Dermis blood vessel endothelial cell (primary cell): Measurements from ENCODE around the gene CUL4A. TPM values are rescaled to one million over a fixed set of nuclear protein-coding genes. Genes with fewer than 3 reads are reported as not detected.
A peak's percentile ranks its signal among the peaks of the same experiment; 100 is the strongest.
"Not testable (repeated sequence)": the region's sequence is repeated elsewhere in the genome, so short reads cannot be mapped to it uniquely, and the experiment has no call there.

Experiments used
- DNase-seq: peaks from one replicate; pipeline ENCODE4 v3.0.0; 2010
- total RNA-seq: library from RNA; depleted of rRNA; stranded (reverse); fragments of >200 nt; gene quantifications from 2 replicates; pipeline ENCODE4 v1.2.3, GENCODE V29; 2014

CUL4A gene
- 148 and 193 TPM in 2 replicates for total RNA-seq

DNA sequence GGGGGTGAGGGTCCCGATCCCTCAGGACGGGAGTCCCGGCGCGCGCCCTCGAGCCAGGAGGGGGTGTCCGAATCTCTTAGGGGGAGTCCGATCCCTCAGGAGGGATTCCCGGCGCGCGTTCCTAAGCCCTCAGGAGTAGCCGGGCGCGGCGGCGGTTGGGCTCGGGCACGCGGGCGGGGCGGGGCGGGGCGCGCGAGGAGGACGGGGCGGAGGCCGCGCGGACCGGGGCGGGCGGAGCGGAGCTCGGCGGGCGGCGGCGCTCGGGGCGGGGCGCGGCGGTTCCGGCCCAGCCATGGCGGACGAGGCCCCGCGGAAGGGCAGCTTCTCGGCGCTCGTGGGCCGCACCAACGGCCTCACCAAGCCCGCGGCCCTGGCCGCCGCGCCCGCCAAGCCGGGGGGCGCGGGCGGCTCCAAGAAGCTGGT is at the start of gene CUL4A:
Gene CUL4A, plus strand, starts transcription at position 278 of the 423 bp plus-strand sequence. Its CDS starts 15 bp downstream, at position 293.
- peak; percentile 72 for DNase-seq

GRCh38 chr13:113159701-113160100 is 49.7 kb upstream of the CUL4A start:
- no peak for DNase-seq

DNA sequence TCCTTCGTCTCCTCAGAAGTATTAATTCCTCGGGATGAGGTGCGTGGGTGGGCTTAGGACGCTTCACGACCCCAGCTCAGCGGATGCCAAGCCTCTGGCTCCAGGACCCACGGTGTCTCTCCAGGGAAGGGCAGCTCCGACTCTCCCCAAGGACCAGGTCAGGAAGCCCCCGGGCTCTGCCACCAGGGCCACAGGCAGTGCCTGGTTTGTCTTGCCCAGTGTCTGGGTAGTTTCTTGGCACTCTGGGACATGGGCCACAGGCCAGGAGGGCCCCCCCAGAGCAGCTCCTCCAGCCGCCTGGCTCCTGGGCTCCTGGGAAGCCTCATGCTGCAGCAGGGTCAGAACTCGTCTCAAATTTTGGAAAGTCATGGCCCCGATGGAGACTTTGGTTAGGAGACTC is 48.4 kb upstream of the CUL4A start:
- DNase-seq: no peak

DNA sequence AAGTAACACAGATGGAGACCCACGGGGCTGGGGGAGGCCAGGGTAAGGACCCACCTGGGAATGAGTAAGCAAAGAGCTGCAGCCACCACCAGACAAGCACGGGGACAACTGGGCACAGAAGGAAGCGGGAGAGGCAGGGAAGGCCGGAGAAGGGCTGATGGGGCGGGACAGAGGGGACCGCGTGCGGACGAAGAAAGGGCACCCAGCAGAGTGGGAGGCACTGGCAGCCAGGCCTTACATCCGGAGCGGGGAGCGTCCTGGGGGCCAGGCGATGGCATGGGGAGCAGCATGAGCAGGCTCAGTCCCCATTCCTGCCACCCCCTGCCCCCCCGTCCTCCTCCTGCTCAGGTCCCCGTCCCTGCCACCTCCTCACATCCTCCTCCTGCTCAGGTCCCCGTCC is 48.0 kb upstream of the CUL4A start:
- DNase-seq: no peak

DNA sequence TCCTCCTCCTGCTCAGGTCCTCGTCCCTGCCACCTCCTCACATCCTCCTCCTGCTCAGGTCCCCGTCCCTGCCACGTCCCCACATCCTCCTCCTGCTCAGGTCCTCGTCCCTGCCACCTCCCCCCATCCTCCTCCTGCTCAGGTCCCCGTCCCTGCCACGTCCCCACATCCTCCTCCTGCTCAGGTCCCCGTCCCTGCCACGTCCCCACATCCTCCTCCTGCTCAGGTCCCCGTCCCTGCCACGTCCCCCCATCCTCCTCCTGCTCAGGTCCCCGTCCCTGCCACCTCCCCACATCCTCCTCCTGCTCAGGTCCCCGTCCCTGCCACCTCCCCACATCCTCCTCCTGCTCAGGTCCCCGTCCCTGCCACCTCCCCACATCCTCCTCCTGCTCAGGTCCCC is 47.4 kb upstream of the CUL4A start:
- DNase-seq: not testable (repeated sequence)

GRCh38 chr13:113162783-113163685 is 46.4 kb upstream of the CUL4A start:
- no peak for DNase-seq

DNA sequence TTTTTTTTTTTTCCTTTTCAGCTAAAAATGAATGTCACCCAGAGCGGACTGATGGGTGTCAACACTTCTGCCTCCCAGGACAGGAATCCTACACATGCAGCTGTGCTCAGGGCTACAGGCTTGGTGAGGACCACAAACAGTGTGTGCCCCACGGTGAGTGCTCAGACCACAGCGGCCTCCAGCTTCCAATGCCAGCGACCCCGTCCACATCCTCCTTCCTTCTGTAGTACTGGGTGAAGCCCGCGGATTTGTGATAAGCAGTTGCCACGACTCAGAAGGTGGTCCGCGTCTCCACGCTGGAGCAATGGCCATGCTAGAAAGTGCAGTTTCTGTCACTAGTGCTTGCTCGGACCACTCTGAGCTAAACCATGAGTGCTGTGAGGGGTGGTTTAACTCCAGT is 44.9 kb upstream of the CUL4A start:
- DNase-seq: no peak

- no peak for DNase-seq
Measured at GRCh38 chr13:113166266-113166665, 43.1 kb upstream of the CUL4A start.

DNA sequence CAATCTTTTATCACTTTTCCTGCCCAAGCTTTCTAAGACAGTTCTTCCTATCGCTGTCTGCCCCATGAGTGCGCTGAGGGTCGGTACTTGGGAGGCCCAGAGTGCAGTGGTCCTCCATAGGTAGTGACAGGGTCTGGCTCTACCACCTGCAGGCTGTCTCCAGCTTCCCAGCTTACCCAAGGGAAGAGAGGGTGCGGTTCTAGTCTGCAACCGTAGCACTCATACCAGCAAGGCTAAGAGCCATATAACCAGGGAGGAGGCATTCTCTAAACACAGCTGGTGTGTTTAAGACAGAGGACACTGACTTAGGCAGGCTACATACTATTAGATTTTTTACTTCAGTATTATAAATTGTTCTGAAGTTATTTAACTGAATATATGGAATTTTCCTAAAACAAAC is 42.7 kb upstream of the CUL4A start:
- no peak for DNase-seq

DNA sequence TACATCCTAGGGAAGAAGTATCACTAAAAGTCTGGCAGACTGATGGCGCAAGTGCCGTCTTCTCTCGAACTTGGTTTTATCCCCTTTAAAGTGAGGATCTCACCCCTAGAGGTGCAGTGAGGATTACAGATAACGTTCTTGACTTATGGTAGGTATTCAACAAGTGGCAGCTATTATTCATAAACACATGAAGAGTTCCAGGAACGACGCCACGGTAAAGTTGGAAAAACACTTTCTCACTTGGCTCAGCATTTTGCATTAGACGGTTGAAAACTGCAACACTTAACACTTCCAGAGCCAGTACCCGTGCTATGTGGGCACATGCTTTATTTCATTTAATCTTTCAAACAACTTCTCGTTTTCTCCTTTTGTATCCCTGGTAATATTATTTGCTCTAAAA is 42.3 kb upstream of the CUL4A start:
- DNase-seq: no peak

- DNase-seq: no peak
Measured at GRCh38 chr13:113167575-113167974, 41.8 kb upstream of the CUL4A start.

GRCh38 chr13:113168211-113168610 is 41.2 kb upstream of the CUL4A start:
- no peak for DNase-seq

DNA sequence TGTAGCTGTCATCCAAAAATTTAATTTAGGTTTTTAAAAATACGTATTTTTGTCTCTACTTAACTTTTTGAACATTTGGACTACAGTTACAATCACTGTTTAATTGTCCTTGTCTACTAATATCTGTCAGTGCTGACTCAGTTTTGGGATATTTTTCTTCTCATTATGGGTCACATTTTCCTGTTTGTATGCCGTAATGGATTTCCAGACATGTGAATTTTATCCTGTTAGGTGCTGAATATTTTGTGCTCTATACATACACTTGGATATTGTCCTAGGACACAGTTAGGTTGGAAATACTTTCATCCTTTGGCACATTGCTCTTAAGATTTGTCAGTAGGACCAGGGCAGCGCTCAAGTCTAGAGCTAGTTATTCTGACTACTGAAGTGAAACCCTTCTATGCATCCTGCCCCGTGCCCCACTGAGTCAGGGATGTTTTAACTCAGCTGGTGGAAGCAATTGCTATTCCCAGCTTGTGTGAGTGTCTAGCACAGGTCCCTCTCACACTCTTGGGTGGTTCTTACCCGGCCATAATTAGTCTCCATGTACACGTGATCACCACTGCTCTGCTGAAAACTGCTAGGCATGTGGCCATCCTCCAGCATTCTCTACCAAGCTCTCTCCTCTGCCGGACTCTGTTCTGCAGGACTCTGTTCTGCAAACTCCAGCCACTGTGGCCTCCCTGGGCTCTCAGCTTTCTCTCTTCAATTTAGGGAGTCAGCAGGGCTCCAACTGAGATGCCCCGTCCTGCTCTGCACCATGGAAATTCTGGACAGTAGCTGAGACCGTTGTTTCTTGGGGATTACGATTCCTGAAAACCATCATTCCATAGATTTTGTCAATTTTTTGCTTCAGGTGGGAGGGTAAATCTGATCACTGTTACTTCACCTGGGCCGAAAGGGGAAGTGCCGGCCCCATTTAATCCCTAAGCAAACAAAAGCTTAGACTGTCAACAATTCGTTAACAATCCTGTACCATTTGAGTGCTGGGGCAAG is 39.8 kb upstream of the CUL4A start:
- peak; percentile 49 for DNase-seq

DNA sequence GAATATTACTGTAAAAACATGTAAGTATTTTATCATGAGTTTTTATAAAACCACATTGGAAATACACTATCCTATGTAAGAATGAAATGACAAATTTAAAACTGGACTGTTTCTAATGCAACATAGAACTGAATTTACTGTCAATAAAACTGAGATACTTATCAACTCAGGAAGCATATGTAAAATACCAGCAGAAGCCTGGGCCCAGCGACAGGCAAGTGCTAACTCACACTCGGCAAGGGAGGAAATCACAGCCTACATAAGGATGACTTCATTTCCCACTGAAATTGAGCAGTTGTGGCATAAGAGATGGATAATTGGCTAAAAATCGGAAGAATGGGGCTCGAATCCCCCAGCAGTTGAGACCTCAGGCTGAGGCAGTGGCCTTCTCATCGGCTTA is 38.9 kb upstream of the CUL4A start:
- DNase-seq: peak; percentile 90

DNA sequence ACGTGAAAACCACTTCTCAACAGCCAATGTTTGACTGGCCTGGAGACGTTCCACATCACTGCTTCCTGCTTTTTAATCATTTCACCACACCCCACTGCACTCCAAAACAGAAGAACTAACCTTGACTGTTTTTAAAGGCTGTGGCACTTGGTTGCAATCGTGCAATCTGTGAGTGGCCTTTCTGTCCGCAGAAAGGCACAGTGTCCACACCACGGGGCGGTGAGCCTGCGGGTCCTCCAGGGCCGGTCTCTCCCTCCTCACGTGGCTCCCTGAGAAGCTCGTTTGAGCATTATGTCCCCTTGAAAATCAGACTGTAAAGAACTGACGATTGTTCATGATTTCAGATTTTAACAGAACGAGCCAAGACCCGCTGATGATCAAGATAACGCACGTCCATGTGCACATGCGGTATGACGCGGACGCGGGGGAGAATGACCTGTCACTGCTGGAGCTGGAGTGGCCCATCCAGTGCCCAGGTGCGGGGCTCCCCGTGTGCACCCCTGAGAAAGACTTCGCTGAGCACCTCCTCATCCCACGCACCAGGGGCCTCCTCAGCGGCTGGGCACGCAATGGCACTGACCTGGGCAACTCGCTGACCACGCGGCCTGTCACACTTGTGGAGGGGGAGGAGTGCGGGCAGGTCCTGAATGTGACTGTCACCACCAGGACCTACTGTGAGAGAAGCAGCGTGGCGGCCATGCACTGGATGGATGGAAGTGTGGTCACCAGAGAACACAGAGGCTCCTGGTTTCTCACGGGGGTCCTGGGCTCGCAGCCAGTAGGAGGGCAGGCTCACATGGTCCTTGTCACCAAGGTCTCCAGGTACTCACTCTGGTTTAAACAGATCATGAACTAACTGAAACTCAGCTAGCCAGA is 37.9 kb upstream of the CUL4A start:
- no peak for DNase-seq

GRCh38 chr13:113172419-113172926 is 36.9 kb upstream of the CUL4A start:
- DNase-seq: no peak

DNA sequence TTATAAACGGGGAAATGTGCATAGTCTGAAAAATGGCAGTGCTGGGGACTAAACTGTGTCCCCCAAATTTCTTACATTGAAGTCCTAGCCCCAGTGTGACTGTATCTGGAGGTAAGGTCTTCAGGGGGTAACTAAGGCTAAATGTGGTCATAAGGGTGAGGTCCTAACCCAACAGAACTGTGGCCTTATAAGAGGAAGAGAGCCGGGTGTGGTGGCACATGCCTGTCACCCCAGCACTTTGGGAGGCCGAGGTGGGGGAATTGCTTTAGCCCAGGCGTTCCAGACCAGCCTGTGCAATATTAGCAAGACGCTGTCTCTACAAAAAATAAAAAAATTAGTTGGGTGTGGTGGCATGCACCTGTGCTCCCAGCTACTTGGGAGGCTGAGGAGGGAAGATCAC is 33.1 kb upstream of the CUL4A start:
- no peak for DNase-seq

DNA sequence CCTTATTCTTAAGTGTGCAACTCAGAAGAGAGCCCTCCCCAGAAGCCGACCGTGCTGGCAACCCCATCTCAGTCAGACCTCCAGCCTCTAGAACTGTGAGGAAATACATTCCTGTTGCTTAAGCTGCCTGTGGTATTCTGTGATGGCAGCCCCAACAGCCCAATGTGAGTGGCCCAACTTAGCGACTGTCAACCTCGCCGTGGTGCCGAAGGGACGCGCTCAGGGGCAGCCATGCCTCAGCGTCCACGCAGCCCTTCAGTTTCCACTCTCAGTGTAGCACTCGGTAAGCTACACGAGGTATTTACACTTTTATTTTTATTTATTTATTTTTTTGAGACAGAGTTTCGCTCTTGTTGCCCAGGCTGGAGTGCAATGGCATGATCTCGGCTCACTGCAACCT is 32.6 kb upstream of the CUL4A start:
- no peak for DNase-seq

DNA sequence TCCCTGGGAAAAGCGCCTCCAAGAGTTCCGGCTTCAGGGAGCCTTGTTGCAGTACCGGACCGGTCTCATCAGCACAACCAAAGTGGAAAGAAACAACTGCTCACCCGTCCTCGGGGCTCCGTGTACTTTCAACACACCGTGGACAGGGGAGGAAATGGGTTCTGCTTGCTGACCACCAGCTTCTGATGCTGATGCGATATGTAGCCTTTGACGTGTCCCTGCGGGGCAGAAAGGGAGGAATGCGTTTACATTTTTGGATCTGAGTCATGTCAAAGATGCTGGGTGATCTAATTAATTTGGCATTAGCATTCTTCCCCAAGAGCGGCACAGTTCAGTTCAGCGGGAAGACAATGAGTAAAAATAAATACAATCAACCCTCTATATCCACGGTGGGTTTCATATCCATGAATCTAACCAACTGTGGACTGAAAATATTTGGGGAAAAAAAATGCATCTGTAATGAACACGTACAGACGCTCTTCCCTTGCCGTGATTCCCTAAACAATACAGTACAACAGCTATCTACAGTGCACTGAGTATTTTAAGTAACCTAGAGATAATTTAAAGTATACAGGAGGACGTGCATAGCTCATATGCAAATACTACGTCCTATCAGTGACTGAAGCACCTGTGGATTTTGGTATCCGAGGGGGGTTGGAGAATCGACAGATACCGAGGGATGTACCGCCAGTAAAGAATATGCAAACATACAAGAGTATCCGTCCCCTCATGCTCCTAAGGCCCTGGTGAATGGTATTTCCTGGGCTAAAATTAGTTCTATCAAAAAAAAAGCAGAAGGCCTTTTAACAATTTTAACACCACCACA is 31.1 kb upstream of the CUL4A start:
- DNase-seq: peak; percentile 65

DNA sequence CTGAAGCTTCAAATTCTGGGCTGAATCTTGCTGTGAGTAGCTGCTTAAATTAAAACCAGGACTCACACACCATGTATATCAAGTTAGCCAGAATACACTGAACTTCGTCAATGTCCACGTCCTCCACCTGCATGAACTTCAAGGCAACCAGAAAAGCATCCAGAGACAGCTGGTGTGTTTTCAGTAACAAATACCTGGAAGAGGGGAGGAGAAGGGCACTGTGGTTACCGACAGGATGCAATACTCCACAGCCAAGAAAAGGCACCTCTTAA is 30.6 kb upstream of the CUL4A start:
- peak; percentile 29 for DNase-seq
